Lower lobe of right lung (tissue), 2 donors: Measurements from ENCODE around the gene DARS1. TPM values are rescaled to one million over a fixed set of nuclear protein-coding genes. Genes with fewer than 3 reads are reported as not detected.

ENCODE experiments used
- ATAC-seq, 2 donors: fragments of 200-7000 bp; cut with Tn5 transposase; one replicate each; pipeline ENCODE4 v1.9.1; 2020 to 2022; ENCODE audit warnings: mild to moderate bottlenecking in 2 of 2, moderate library complexity in 2 of 2
- DNase-seq: peaks from one replicate; pipeline ENCODE4 v3.0.0-alpha.2; 2020
- H3K27ac ChIP-seq: fragments of 200-600 bp; one replicate; pipeline ENCODE4 v1.8.0; 2022
- H3K27me3 ChIP-seq: fragments of 200-600 bp; one replicate; pipeline ENCODE4 v1.8.0; 2022; ENCODE audit warnings: low read depth
- H3K36me3 ChIP-seq: fragments of 200-600 bp; one replicate; pipeline ENCODE4 v1.8.0; 2022; ENCODE audit warnings: mild to moderate bottlenecking
- H3K4me1 ChIP-seq: fragments of 200-600 bp; one replicate; pipeline ENCODE4 v1.8.0; 2022
- H3K4me3 ChIP-seq: fragments of 200-600 bp; one replicate; pipeline ENCODE4 v1.8.0; 2022; ENCODE audit warnings: mild to moderate bottlenecking
- H3K9me3 ChIP-seq: fragments of 200-600 bp; one replicate; pipeline ENCODE4 v1.8.0; 2022
- CTCF ChIP-seq: fragments of 200-600 bp; IDR thresholded peaks from one replicate; pipeline ENCODE4 v1.8.0; 2022; ENCODE audit warnings: antibody characterized with exemption, mild to moderate bottlenecking
- intact Hi-C: fragments of 100-400 bp; cut with DNase I; formaldehyde crosslinking; loops from one replicate; pipeline ENCODE4 v1.11.0; 2022
- total RNA-seq: library from RNA; stranded (reverse); fragmentation: NEBNext Ultra II Directional; extraction: Animal tissue kit (Norgen Biotek cat#: 25700); gene quantifications from one replicate; pipeline ENCODE4 v1.2.1, GENCODE V29; 2021
- donor health status: DM: no; HTN: yes; CAD: no; lungs with severe emphysema.

DARS1 gene
- total RNA-seq, 1 donor from 2014 or later: 50.0 TPM

DNA sequence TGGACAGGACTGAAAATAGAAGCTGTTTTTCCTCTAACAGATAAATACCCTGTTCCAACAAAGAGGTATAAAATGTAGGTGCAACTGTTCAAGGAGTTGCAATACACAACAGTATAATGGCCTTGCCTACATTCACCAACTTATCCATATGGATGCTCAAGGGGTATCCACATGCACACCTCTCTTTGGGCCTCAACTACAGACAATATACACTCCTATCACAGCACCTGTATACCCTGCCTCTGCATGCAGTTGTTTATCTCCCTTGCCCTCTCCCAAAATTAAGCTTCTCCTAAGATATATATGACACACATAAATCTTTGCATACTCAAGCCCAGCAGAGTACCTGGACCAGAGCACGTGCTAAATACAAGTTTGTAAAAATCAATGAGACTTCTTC is 37.3 kb downstream of the DARS1 start:
- Histone ChIP-seq H3K4me1 (peaks cover 17% of the 10 kb centered on the region), H3K36me3 (no peaks in the 10 kb centered on the region), H3K27ac (no peak overlapping the region), H3K27me3 (no peaks in the 10 kb centered on the region), H3K4me3 (no peak overlapping the region), H3K9me3 (no peaks in the 10 kb centered on the region)
- intact Hi-C loops: no loop called here
- ATAC-seq (no peak), DNase-seq (no peak)
- no peak for TF ChIP-seq CTCF

GRCh38 chr2:135947483-135947882 is 37.9 kb downstream of the DARS1 start:
- no peak for ATAC-seq
- peaks cover 17% of the 10 kb centered on the region for H3K4me1 ChIP-seq
- no peak overlapping the region for H3K27ac ChIP-seq
- intact Hi-C loops: no loop called here
- H3K36me3 ChIP-seq: peaks cover 6% of the 10 kb centered on the region
- H3K4me3 ChIP-seq: no peak overlapping the region
- no peaks in the 10 kb centered on the region for H3K27me3 ChIP-seq
- no peaks in the 10 kb centered on the region for H3K9me3 ChIP-seq
- DNase-seq: no peak
- no peak for TF ChIP-seq CTCF

DNA sequence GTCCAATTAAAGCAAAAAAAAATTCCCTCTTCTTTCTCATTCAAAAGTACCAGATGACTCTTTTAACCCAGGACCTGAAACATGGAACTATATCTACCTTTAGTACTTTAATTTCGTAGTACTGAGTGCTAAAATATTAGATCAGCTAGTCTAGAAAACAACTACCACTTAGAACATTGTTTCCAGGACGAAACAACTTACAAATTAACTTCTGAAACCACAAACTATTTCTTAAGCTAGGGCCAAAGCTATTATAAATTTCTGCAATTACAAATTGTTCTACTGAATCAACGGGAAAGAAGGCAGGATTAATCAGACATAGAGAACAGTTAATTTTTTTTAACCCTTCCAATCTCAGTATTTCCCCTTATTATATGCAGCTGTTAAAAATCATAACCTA is 39.9 kb downstream of the DARS1 start:
- Histone ChIP-seq H3K27ac (no peak overlapping the region), H3K4me3 (no peak overlapping the region), H3K9me3 (no peaks in the 10 kb centered on the region), H3K4me1 (peaks cover 17% of the 10 kb centered on the region), H3K36me3 (peaks cover 9% of the 10 kb centered on the region), H3K27me3 (no peaks in the 10 kb centered on the region)
- ATAC-seq (no peak), DNase-seq (no peak)
- TF ChIP-seq CTCF: no peak
- intact Hi-C loops: no loop called here

DNA sequence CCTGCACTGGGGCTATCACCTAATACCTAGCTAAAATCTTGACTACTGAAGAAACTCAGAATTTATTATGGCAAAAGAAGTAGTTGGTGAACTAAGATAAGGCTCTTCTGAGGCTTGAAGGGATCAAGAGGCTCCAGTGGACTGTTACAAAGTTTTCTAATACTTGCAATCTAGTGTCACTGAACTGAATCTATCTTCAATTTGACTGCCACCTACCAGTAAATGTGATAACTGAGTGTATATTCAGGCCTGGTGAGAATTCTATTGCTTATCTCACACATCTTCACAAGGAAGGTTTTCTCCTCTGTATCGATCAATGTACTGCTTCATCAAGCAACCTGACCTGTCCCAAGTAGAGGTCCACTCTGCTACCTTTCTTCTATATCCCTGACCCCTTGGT is 40.8 kb downstream of the DARS1 start:
- no peak for TF ChIP-seq CTCF
- no peak overlapping the region for H3K4me3 ChIP-seq
- H3K27me3 ChIP-seq: no peaks in the 10 kb centered on the region
- DNase-seq (no peak), ATAC-seq (no peak)
- intact Hi-C loops: no loop called here
- no peaks in the 10 kb centered on the region for H3K9me3 ChIP-seq
- peaks cover 16% of the 10 kb centered on the region for H3K4me1 ChIP-seq
- H3K27ac ChIP-seq: no peak overlapping the region
- H3K36me3 ChIP-seq: peaks cover 9% of the 10 kb centered on the region

DNA sequence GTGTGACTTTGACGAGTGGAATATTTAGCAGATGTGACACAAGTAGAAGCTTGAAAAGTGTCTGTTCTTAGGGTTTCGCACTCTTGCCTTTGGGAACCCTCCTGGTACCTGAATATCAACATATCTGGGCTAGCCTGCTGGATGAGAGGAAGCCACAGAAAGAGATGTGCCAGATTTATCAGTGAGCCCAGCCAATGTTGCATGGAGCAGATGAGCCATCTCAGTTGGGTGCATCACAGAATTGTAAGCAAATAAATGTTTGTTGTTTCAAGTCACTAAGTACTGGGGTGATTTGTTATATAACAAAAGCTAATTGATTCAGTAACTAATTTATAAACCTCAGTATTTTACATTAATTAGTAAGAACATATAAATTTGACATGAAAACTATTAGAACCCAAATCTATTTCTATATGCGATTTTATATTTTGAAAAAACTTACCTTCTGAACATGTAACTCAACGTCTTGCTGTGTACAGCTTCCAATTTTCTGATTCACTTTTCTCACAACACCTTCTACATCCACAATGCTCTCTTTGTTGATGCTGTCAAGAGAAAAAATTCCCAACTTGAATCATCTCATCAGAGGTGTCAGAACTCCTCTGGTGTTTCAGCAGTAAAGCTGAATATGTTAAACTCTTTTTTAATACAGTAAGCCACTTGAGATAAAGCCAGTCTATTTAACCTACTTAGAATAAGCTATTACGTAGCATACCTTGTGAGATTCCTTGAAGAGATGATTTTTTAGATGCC is 42.3 kb downstream of the DARS1 start:
- no peak overlapping the region for H3K27ac ChIP-seq
- intact Hi-C loops: no loop called here
- no peaks in the 10 kb centered on the region for H3K27me3 ChIP-seq
- no peak overlapping the region for H3K4me3 ChIP-seq
- DNase-seq: no peak
- no peak for ATAC-seq
- no peak for TF ChIP-seq CTCF
- no peaks in the 10 kb centered on the region for H3K9me3 ChIP-seq
- peaks cover 9% of the 10 kb centered on the region for H3K36me3 ChIP-seq
- H3K4me1 ChIP-seq: peaks cover 2% of the 10 kb centered on the region
